Adrenal gland (tissue), 12 donors: ENCODE data around the gene PCDH9. TPM values are rescaled to one million over a fixed set of nuclear protein-coding genes. Genes with fewer than 3 reads are reported as not detected.

Source experiments
- DNase-seq, 7 donors: peaks; one replicate each; pipeline ENCODE4 v3.0.0-alpha.2; 2019 to 2020
- H3K27ac ChIP-seq, 5 donors: fragments of 200-600 bp; sonication (generic) in 4 of 5; 1 replicate in 3 of 5; 2 replicates in 2 of 5; pipeline versions ENCODE4 v1.5.1 to v1.8.0; 2016 to 2020; ENCODE audit warnings: mild to moderate bottlenecking in 1 of 5
- H3K27me3 ChIP-seq: fragments of 200-600 bp; 2 replicates; pipeline ENCODE4 v1.8.0; 2021
- H3K36me3 ChIP-seq, 2 donors: fragments of 200-600 bp; replicated peaks in 1 of 2; 1 replicate in 1 of 2; 2 replicates in 1 of 2; pipeline versions ENCODE4 v1.5.1 to v1.8.0; 2018 to 2022
- H3K4me1 ChIP-seq, 2 donors: fragments of 200-600 bp; replicated peaks in 1 of 2; 1 replicate in 1 of 2; 2 replicates in 1 of 2; pipeline versions ENCODE4 v1.5.1 to v1.8.0; 2018 to 2021
- H3K4me3 ChIP-seq, 4 donors: fragments of 200-600 bp; sonication (generic) in 3 of 4; one replicate each; pipeline ENCODE4 v1.5.1; 2016 to 2018
- H3K9me3 ChIP-seq, 3 donors: fragments of 200-600 bp; sonication (generic) in 1 of 3; replicated peaks in 1 of 3; 1 replicate in 2 of 3; 2 replicates in 1 of 3; pipeline versions ENCODE4 v1.5.1 to v1.8.0; 2016 to 2021
- POLR2A ChIP-seq, 2 donors: fragments of 450-650 bp; IDR thresholded peaks; one replicate each; pipeline ENCODE4 v1.6.1; 2017; ENCODE audit warnings: antibody characterized with exemption in 2 of 2, mild to moderate bottlenecking in 2 of 2, moderate library complexity in 1 of 2
- WGBS, 4 donors: extraction: QIAGEN DNeasy Blood & Tissue Kit in 2 of 4; methylation state at CpG; one replicate each; pipeline versions ENCODE4 v1.1.5 to v1.1.7; 2013 to 2017; 5-methylcytosine and 5-hydroxymethylcytosine counted together
- intact Hi-C, 2 donors: fragments of 100-400 bp; cut with DNase I; formaldehyde crosslinking; loops; one replicate each; pipeline versions ENCODE4 v1.14.1 to v1.15.0; 2022 to 2023
- polyA plus RNA-seq, 3 donors: library from polyadenylated mRNA; stranded (reverse); fragments of 200-250 nt in 2 of 3; fragments of 350-450 nt in 1 of 3; fragmentation: Illumina TruSeq in 1 of 3; extraction: RNeasy Lipid Tissue Mini Kit (QIAGEN cat#74804) in 1 of 3; gene quantifications; one replicate each; pipeline ENCODE4 v1.2.3, GENCODE V29; 2013 to 2014
- total RNA-seq, 9 donors: library from RNA; depleted of rRNA in 4 of 9; stranded (reverse); fragments of >200 nt in 4 of 9; fragments of 120-200 nt in 1 of 9; fragmentation: NEBNext Ultra II Directional in 1 of 9; extraction: Animal tissue kit (Norgen Biotek cat#: 25700) in 1 of 9; gene quantifications; one replicate each; pipeline versions ENCODE4 v1.1.0 to v1.2.4, GENCODE V29; 2013 to 2023
- TF ChIP-seq, protein P1 (sequence below), 6 experiments: fragments of 450-650 bp in 4 of 6; fragments of 200-600 bp in 2 of 6; sonication (generic) in 1 of 6; IDR thresholded peaks; 1 replicate in 5 of 6; 2 replicates in 1 of 6; pipeline versions ENCODE4 v1.5.1 to v1.8.0; 2016 to 2021; ENCODE audit warnings: antibody characterized with exemption in 6 of 6, mild to moderate bottlenecking in 2 of 6, moderate library complexity in 1 of 6
- donor health status: healthy with polysubstance abuse.
- donor health status: Bipolar disorder and iron deficiency.
- donor health status: DM: yes; HTN: yes; CAD: no.
- donor health status: DM: no; HTN: no; CAD: no.
- donor health status: DM: no; HTN: no; CAD: no.
- donor health status: DM: yes; HTN: yes; CAD: no.

PCDH9 gene
- total and polyA plus RNA-seq, 12 donors: 0.71 to 10.9 (median 3.6) TPM

- no peaks in the 10 kb centered on the region for H3K9me3 ChIP-seq
- H3K27me3 ChIP-seq: no peaks in the 10 kb centered on the region
- no peaks in the 10 kb centered on the region for H3K36me3 ChIP-seq
- 80 to 97% (median 82%) methylated on average over 3 of the region's 3 CpGs for WGBS, 4 donors
- no peak for DNase-seq
- no peak overlapping the region for H3K4me3 ChIP-seq
- intact Hi-C loops: no loop called here
- H3K27ac ChIP-seq: no peak overlapping the region
- no peaks in the 10 kb centered on the region for H3K4me1 ChIP-seq
- no peak for TF ChIP-seq POLR2A (IDR thresholded peaks at IDR 0.05)
- TF ChIP-seq, protein P1, sequence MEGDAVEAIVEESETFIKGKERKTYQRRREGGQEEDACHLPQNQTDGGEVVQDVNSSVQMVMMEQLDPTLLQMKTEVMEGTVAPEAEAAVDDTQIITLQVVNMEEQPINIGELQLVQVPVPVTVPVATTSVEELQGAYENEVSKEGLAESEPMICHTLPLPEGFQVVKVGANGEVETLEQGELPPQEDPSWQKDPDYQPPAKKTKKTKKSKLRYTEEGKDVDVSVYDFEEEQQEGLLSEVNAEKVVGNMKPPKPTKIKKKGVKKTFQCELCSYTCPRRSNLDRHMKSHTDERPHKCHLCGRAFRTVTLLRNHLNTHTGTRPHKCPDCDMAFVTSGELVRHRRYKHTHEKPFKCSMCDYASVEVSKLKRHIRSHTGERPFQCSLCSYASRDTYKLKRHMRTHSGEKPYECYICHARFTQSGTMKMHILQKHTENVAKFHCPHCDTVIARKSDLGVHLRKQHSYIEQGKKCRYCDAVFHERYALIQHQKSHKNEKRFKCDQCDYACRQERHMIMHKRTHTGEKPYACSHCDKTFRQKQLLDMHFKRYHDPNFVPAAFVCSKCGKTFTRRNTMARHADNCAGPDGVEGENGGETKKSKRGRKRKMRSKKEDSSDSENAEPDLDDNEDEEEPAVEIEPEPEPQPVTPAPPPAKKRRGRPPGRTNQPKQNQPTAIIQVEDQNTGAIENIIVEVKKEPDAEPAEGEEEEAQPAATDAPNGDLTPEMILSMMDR (IDR thresholded peaks at IDR 0.05): no peak
These were observed 167.1 kb downstream of the PCDH9 start for GRCh38 chr13:67063036-67063435.

DNA sequence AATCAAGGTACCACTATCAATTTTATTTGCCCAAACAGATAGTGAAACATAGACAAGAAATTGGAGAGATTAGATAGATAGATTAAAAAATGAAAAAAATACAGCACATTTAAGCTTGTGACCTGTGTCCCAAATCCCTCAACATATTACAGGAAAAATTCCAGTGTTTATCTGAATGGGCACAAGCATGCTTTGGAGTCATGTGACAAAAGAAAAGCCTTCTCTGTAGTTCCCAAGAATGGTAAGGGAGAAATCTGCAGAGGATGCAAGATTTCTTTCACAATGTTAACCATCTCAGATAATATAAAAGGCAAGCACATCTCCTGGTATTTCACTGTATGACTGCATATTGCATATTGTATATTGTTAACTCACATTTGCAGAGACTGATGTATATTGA, 168.0 kb downstream of the PCDH9 start:
- intact Hi-C loops: no loop called here
- DNase-seq: no peak
- no peaks in the 10 kb centered on the region for H3K27me3 ChIP-seq
- no peak overlapping the region for H3K4me3 ChIP-seq
- H3K4me1 ChIP-seq: no peaks in the 10 kb centered on the region
- no peaks in the 10 kb centered on the region for H3K9me3 ChIP-seq
- no peak overlapping the region for H3K27ac ChIP-seq
- H3K36me3 ChIP-seq: no peaks in the 10 kb centered on the region
- no peak for TF ChIP-seq POLR2A (IDR thresholded peaks at IDR 0.05)
- TF ChIP-seq, protein P1 (IDR thresholded peaks at IDR 0.05): no peak

- DNase-seq: no peak
- no peak overlapping the region for H3K27ac ChIP-seq
- no peaks in the 10 kb centered on the region for H3K27me3 ChIP-seq
- WGBS, 4 donors: 50 to 55% (median 54%) methylated on average over 5 of the region's 5 CpGs
- intact Hi-C loops: no loop called here
- H3K4me1 ChIP-seq: no peaks in the 10 kb centered on the region
- H3K9me3 ChIP-seq: no peaks in the 10 kb centered on the region
- no peak for TF ChIP-seq POLR2A (IDR thresholded peaks at IDR 0.05)
- TF ChIP-seq, protein P1 (IDR thresholded peaks at IDR 0.05): no peak
- no peaks in the 10 kb centered on the region for H3K36me3 ChIP-seq
- H3K4me3 ChIP-seq: no peak overlapping the region
These were observed 168.4 kb downstream of the PCDH9 start for GRCh38 chr13:67061750-67062149.

DNA sequence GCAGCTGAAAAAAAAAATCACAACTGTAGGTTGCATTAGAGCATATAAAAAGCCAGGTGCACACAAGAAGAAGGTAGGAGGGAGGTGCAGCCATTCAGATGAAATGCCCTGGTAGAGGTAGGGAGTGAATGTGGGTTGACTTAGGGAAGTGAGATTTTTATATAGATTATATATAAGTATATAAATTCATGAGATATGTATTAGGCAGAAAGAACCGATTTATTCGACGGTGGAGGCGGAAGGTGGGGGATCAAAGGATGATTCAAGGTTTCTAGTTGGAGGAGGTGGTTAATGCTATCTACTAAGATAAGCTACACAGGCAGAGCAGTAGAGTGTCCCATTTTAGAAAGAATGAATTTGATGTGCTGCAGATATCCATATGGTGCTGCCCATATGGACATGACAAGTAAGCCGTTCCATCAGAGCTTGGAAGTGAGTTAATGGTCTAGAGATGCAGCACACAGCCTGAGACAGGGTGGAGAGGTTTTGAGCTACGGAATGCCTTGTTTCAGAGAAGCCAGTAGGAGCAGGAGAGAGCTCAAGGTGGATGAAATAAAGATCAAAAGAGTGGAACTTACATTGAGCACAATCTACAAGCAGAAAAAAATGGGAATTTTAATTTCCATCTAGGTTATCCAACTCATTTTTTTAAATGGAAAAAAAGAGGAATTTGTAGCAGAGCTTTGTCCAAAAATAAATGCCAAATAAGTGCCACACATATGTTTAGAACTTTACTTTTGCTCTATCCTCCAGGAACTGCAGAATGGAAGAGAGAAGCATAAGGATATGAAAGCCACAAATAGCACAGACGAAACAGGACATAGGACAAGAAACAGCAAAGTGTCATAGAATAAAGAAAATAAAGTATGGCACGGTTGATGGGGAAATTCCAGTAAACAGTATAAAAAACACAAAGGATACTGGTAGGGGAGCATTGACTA, 177.3 kb downstream of the PCDH9 start:
- Histone ChIP-seq H3K36me3 (no peaks in the 10 kb centered on the region), H3K9me3 (no peaks in the 10 kb centered on the region), H3K27me3 (no peaks in the 10 kb centered on the region), H3K4me3 (no peak overlapping the region), H3K27ac (no peak overlapping the region), H3K4me1 (no peaks in the 10 kb centered on the region)
- WGBS, 4 donors: 82 to 88% (median 84%) methylated on average over 8 of the region's 8 CpGs
- TF ChIP-seq, protein P1 (IDR thresholded peaks at IDR 0.05): no peak
- no peak for TF ChIP-seq POLR2A (IDR thresholded peaks at IDR 0.05)
- no peak for DNase-seq
- intact Hi-C loops: no loop called here
